Epidermal melanocyte (primary cell): Measurements from ENCODE around the gene ADAMTSL3.
"Not testable (repeated sequence)": the region's sequence is repeated elsewhere in the genome, so short reads cannot be mapped to it uniquely, and the experiment has no call there.

ENCODE experiments used
- DNase-seq: peaks from one replicate; pipeline ENCODE4 v3.0.0; 2011; ENCODE audit warnings: low spot score; ENCODE audit not compliant: insufficient read length

ADAMTSL3 gene

GRCh38 chr15:83964967-83965366, 311.0 kb downstream of the ADAMTSL3 start:
- not testable (repeated sequence) for DNase-seq

- no peak for DNase-seq
Measured at GRCh38 chr15:83970295-83970890, 316.5 kb downstream of the ADAMTSL3 start.

DNA sequence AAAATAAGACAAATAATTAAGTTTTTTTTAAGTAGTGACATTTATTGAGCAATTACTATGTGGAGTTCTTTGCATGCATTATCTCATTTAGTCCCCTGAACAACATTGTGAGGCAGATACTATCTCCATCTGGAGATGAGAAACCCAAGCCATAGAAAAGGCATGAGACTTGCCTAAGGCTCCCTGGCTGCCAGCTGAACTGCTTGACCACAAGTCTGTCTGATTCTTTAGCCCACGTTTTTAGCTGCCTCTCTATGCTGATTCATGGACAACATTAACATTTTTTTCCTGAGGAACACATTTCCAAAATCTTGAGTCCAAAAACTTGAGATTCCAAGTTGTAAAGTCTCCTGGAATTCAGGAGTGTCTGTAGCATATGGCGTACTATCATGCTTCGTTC, 318.1 kb downstream of the ADAMTSL3 start:
- peak; percentile 56 for DNase-seq

GRCh38 chr15:83973816-83974215, 319.9 kb downstream of the ADAMTSL3 start:
- no peak for DNase-seq

GRCh38 chr15:83977992-83978391, 324.1 kb downstream of the ADAMTSL3 start:
- no peak for DNase-seq

- no peak for DNase-seq
Measured at GRCh38 chr15:83978588-83978987, 324.7 kb downstream of the ADAMTSL3 start.

DNA sequence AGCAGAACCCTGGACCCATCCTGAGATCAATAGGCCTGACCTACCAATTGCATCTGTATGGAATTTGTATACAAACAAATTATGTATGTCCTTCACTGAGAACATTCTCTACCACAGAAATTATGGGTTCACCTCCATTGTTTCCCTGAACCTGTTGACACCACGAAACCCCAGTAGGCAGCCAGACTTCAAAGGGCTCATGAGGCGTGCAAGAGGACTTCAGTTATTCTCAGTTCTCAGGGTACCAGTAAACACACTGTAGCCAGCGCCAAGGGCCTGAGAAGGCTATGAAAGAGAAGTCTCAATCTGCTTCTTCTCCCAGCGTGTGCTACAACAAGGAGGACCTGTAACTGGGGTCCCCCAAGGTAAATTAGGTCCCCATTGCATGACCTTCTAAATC, 326.7 kb downstream of the ADAMTSL3 start:
- DNase-seq = no peak

- DNase-seq = no peak
Measured at GRCh38 chr15:83982748-83983147, 328.8 kb downstream of the ADAMTSL3 start.

- no peak for DNase-seq
Measured at GRCh38 chr15:83983634-83984458, 329.9 kb downstream of the ADAMTSL3 start.

DNA sequence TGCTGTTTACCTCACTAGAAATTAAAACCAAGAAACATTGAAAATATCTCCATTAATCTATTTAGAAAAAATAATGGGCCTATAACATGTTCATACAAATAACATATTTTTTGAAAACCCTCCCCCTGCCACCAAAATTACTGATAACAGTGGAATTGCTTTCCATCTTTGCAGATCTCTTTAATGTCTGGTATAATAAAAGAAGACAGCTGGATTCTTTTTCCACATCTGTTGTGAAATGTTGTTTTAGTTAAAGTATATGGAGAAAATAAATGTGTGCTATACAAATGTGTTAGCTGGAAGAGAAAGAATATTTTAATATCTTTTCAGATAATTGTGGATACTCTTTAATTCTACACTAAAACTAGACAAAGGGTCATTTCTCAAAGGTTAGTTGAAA, 330.7 kb downstream of the ADAMTSL3 start:
- no peak for DNase-seq

GRCh38 chr15:83991163-83991562, 337.2 kb downstream of the ADAMTSL3 start:
- no peak for DNase-seq

DNA sequence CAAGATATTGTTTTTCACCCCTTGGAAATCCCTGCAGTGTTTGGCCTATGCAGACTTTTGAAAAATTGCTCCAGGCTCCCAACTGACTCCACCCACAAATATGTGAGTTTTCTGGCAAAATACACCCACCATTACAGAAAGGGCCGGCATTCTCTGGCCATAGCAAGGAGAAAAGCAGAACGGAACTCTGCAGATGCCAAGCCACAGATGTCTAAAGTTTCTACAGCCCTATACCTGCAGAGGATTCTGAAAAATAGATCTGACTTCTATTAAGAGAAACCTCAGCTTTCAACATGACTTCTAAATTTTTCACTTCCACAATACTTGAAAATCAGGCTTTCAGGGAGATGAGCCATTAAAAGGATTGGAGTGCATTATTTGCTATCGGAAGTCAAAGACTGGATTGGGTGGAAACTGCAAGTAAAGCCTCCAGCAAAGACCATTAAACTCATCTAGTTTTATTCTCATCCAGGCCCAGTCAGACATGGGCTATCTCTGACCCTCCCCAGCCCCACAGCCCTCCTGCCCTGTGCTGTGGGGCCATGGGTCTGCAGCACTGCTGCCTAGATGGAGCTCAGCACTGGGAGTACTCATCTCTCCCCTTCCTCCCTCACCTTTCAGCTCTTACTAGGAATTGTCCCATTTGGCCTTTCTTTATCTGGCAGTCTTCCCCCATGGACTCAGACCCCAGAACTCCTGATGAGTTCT, 338.6 kb downstream of the ADAMTSL3 start:
- no peak for DNase-seq

- no peak for DNase-seq
Measured at GRCh38 chr15:83993591-83993990, 339.7 kb downstream of the ADAMTSL3 start.

DNA sequence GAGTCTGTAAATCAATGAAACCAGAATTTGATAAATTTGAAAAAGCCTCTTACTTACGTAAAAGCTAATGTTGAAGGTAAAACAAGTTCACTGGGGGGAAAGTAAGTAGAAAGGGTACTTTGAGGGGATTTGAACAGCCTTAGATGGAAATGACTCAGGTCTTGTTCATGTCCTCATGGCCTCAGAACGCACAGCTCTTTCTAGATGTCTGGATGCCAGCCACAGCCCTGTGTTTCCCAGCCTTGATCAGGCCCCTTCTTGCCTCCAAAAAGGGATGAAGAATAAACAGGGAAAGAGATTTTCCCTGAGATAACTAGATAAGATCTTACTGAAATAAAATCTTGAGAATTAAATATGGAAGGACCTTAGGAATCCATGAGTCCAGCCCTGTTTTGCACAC, 344.6 kb downstream of the ADAMTSL3 start:
- no peak for DNase-seq

- no peak for DNase-seq
Measured at GRCh38 chr15:83999396-84000135, 345.6 kb downstream of the ADAMTSL3 start.

DNA sequence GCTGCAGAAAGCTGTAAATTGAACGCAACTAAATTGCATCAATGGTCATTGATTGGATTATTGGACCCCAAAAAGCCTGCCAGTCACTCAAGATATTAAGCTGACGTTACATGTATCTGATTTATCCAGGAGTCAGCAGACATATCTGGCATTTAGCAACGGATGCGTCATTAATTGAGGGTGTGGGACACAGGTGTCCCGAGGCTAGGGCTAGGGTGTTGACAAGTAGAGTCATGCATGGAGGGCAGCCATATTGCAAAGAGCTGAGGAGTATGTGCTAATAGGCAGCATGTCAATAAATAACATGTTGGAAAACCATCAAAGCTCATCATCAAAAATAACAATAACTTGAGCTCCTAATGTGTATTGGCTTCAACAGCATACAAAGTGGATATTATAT, 347.1 kb downstream of the ADAMTSL3 start:
- DNase-seq = no peak

GRCh38 chr15:84001655-84002054, 347.7 kb downstream of the ADAMTSL3 start:
- no peak for DNase-seq

GRCh38 chr15:84003791-84004503, 350.0 kb downstream of the ADAMTSL3 start:
- DNase-seq = no peak

DNA sequence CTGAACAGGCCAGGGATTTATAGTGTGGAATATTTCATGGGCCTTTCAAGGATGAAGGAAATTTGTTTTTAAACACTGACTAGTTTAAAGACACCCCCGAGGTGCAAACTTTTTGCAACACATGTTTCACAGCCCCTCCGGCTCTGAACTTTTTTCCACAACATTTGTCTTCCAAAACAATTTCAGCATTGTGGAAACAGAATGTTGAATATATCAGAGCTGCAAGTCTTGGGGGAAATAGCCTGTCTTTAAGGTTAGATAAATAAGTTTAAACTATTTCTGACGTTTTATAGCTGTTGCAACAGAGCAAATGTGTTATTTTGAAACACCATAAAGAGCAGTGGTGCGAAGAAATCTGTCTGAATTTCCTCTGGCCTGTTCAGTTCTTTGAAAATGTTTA, 352.5 kb downstream of the ADAMTSL3 start:
- peak; percentile 39 for DNase-seq

- no peak for DNase-seq
Measured at GRCh38 chr15:84009616-84010015, 355.7 kb downstream of the ADAMTSL3 start.

- no peak for DNase-seq
Measured at GRCh38 chr15:84010246-84010645, 356.3 kb downstream of the ADAMTSL3 start.
